ENCODE data around the gene SLC7A1.

The SLC7A1 gene

GRCh38 chr13:29513002-29513980 is 82.2 kb downstream of the SLC7A1 start:
- no peak for DNase-seq (ENCODE audit: low read depth in 2 of 2, low spot score in 1 of 2)

- DNase-seq (ENCODE audit: low read depth in 2 of 2, low spot score in 1 of 2) = no peak
Observed at GRCh38 chr13:29511980-29512379, 83.5 kb downstream of the SLC7A1 start.

- DNase-seq (ENCODE audit: low read depth in 2 of 2, low spot score in 1 of 2) = no peak
Observed at GRCh38 chr13:29511106-29511796, 84.2 kb downstream of the SLC7A1 start.

- DNase-seq (ENCODE audit: low read depth in 2 of 2, low spot score in 1 of 2) = no peak
Observed at GRCh38 chr13:29510651-29511084, 84.8 kb downstream of the SLC7A1 start.

- DNase-seq (ENCODE audit: low read depth in 2 of 2, low spot score in 1 of 2) = no peak
Observed at GRCh38 chr13:29509999-29510589, 85.4 kb downstream of the SLC7A1 start.

- DNase-seq (ENCODE audit: low read depth in 2 of 2, low spot score in 1 of 2) = no peak
Observed at GRCh38 chr13:29508876-29509252, 86.6 kb downstream of the SLC7A1 start.

- DNase-seq (ENCODE audit: low read depth in 2 of 2, low spot score in 1 of 2) = peak; percentile 59 to 65
Observed at GRCh38 chr13:29508130-29508875, 87.2 kb downstream of the SLC7A1 start.

GRCh38 chr13:29507356-29507755 is 88.1 kb downstream of the SLC7A1 start:
- no peak for DNase-seq (ENCODE audit: low read depth in 2 of 2, low spot score in 1 of 2)

GRCh38 chr13:29505950-29506349 is 89.5 kb downstream of the SLC7A1 start:
- no peak for DNase-seq (ENCODE audit: low read depth in 2 of 2, low spot score in 1 of 2)

- DNase-seq (ENCODE audit: low read depth in 2 of 2, low spot score in 1 of 2) = no peak
Observed at GRCh38 chr13:29505511-29505910, 90.0 kb downstream of the SLC7A1 start.

GRCh38 chr13:29504691-29505090 is 90.8 kb downstream of the SLC7A1 start:
- no peak for DNase-seq (ENCODE audit: low read depth in 2 of 2, low spot score in 1 of 2)

- no peak for DNase-seq (ENCODE audit: low read depth in 2 of 2, low spot score in 1 of 2)
Observed at GRCh38 chr13:29503041-29503837, 92.2 kb downstream of the SLC7A1 start.

GRCh38 chr13:29502391-29503008 is 93.0 kb downstream of the SLC7A1 start:
- DNase-seq (ENCODE audit: low read depth in 2 of 2, low spot score in 1 of 2) = no peak

GRCh38 chr13:29501674-29502073 is 93.8 kb downstream of the SLC7A1 start:
- no peak for DNase-seq (ENCODE audit: low read depth in 2 of 2, low spot score in 1 of 2)

GRCh38 chr13:29500386-29500785 is 95.1 kb downstream of the SLC7A1 start:
- DNase-seq (ENCODE audit: low read depth in 2 of 2, low spot score in 1 of 2) = no peak

GRCh38 chr13:29499506-29500165 is 95.9 kb downstream of the SLC7A1 start:
- DNase-seq (ENCODE audit: low read depth in 2 of 2, low spot score in 1 of 2) = no peak

GRCh38 chr13:29498426-29499040 is 97.0 kb downstream of the SLC7A1 start:
- DNase-seq (ENCODE audit: low read depth in 2 of 2, low spot score in 1 of 2) = no peak

- no peak for DNase-seq (ENCODE audit: low read depth in 2 of 2, low spot score in 1 of 2)
Observed at GRCh38 chr13:29497137-29497654, 98.3 kb downstream of the SLC7A1 start.
